ENCODE results near the gene ZNF148.

DNA sequence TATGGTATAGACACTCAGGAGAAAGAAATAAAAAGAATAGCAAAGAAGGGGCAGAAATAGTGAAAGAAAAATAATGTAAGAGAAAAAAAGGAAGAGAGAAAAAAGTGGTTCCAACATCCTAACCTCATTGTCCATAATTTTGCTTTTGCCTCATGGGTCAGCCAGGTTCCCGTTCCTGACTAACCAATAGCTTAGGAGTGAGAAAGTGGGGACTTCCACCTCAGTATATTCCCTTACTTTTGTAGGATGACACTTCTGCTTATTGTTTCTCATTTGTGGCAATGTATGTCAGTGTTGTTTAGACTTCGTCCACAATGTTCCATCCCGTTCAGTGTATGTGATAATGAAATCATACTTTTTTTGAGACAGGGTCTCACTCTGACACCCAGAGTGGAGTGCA lies 153.3 kb downstream of the ZNF148 start:
- TF ChIP-seq, protein P1, sequence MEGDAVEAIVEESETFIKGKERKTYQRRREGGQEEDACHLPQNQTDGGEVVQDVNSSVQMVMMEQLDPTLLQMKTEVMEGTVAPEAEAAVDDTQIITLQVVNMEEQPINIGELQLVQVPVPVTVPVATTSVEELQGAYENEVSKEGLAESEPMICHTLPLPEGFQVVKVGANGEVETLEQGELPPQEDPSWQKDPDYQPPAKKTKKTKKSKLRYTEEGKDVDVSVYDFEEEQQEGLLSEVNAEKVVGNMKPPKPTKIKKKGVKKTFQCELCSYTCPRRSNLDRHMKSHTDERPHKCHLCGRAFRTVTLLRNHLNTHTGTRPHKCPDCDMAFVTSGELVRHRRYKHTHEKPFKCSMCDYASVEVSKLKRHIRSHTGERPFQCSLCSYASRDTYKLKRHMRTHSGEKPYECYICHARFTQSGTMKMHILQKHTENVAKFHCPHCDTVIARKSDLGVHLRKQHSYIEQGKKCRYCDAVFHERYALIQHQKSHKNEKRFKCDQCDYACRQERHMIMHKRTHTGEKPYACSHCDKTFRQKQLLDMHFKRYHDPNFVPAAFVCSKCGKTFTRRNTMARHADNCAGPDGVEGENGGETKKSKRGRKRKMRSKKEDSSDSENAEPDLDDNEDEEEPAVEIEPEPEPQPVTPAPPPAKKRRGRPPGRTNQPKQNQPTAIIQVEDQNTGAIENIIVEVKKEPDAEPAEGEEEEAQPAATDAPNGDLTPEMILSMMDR (IDR thresholded peaks at IDR 0.05), result no peak
- TF ChIP-seq POLR2A (IDR thresholded peaks at IDR 0.05), result no peak
